OCI-LY3 (cell line): ENCODE data around the gene GIT2.

Experiments
- EZH2phosphoT487 ChIP-seq: fragments of 200-600 bp; shearing (Covaris generic); IDR thresholded peaks from 2 replicates; pipeline ENCODE4 v1.6.1; 2018; ENCODE audit warnings: antibody characterized with exemption, mixed run types, low read depth
- TF ChIP-seq, protein P1 (sequence below): fragments of 200-600, 300-600 bp; sonication (generic); IDR thresholded peaks from 2 replicates; pipeline ENCODE4 v1.5.1; 2014; ENCODE audit warnings: antibody characterized with exemption, low read length, low read depth

DNA sequence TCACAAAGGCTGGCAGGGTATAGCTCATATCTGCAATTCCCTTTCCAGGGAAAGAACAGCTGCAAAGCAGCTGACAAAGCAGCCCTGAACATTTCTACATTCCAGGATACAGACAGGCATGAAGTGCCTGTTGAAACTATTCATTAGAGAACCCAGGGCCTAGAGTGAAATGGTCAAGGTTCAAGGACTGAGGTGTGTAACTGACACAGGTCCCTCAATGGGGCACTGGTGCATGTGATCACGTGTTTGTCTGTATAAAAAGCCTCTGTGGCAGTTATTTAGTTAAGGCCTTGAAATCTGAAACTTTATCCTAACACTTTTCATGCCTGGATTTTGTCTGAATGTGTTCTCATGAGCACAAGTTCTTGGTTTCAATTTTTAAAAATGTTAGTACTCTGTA is 47.1 kb downstream of the GIT2 start:
- TF ChIP-seq, protein P1, sequence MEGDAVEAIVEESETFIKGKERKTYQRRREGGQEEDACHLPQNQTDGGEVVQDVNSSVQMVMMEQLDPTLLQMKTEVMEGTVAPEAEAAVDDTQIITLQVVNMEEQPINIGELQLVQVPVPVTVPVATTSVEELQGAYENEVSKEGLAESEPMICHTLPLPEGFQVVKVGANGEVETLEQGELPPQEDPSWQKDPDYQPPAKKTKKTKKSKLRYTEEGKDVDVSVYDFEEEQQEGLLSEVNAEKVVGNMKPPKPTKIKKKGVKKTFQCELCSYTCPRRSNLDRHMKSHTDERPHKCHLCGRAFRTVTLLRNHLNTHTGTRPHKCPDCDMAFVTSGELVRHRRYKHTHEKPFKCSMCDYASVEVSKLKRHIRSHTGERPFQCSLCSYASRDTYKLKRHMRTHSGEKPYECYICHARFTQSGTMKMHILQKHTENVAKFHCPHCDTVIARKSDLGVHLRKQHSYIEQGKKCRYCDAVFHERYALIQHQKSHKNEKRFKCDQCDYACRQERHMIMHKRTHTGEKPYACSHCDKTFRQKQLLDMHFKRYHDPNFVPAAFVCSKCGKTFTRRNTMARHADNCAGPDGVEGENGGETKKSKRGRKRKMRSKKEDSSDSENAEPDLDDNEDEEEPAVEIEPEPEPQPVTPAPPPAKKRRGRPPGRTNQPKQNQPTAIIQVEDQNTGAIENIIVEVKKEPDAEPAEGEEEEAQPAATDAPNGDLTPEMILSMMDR = no peak
- no peak for TF ChIP-seq EZH2phosphoT487
